Measurements from ENCODE around the gene MLF2. TPM values are rescaled to one million over a fixed set of nuclear protein-coding genes. Genes with fewer than 3 reads are reported as not detected.

Gene MLF2
- total and polyA plus RNA-seq, 2 of the 13 experiments (the other 11 are each of a cell fraction or from before 2014, with no cell fraction given): 88.1 to 167 TPM

DNA sequence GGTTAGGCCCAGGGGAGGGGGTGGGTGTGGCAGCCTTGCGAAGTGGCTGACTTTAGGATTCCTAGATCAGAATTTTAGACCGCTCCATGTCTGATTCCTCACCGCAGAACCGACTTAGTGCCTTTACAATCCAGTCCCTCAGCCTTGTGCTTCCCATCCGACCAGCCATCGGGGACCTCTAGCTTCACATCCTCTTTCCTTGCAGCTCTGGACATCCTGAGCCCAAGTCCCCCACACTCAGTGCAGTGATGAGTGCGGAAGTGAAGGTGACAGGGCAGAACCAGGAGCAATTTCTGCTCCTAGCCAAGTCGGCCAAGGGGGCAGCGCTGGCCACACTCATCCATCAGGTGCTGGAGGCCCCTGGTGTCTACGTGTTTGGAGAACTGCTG, 28.5 kb downstream of the MLF2 start:
- CTCF ChIA-PET (ENCODE audit: low intra/inter-chr PET ratio, low total read pairs): no interaction called here
- POLR2A ChIA-PET: interaction anchor here (0.7 to 2.6 kb wide), 33 partner anchors 9 to 388 kb away, joined by 3 to 111 read pairs (median 5); partner anchors contain the start of genes CD4, CDCA3, GAPDH and LTBR
- peak overlapping the region; percentile 57 for H2AFZ ChIP-seq (ENCODE audit: low read length)
- H3K9ac ChIP-seq (ENCODE audit: insufficient read depth, low read depth, low read length): peak overlapping the region; percentile 85
- TSS peak; percentile 79 for BruUV-seq (replicated peaks)
- in situ Hi-C loops (cut with HindIII; ENCODE audit: extremely low pct_ligation_motif_present, low pct_unique_long_range_greater_than_20kb): no loop called here
- no peaks in the 10 kb centered on the region for H4K20me1 ChIP-seq (ENCODE audit: insufficient read depth, low read length)
- H3K27me3 ChIP-seq (ENCODE audit: control insufficient read depth in 1 of 2, insufficient read depth in 2 of 2, low read length in 2 of 2): no peaks in the 10 kb centered on the region
- H3K4me3 ChIP-seq (replicated peaks in 1 of 3; ENCODE audit: insufficient read depth in 1 of 3, low read depth in 2 of 3, low read length in 3 of 3): peak overlapping the region; percentile 46 to 74 (median 51)
- H3K79me2 ChIP-seq (ENCODE audit: insufficient read depth, low read length): peaks cover 3% of the 10 kb centered on the region
- intact Hi-C loops (cut with micrococcal nuclease; ENCODE audit: unreplicated experiment): loop anchor here (2.0 kb wide), 1 partner anchor 36 kb away; the partner anchor contains the start of gene ZNF384
- peaks cover 0 to 16% of the 10 kb centered on the region in 2 experiments; a peak in 3 of 5 replicates for H3K36me3 ChIP-seq (replicated peaks in 1 of 2; ENCODE audit: control insufficient read depth in 1 of 2, insufficient read depth in 2 of 2, low read length in 2 of 2)
- peak; percentile 20 for DNase-seq (ENCODE audit: low spot score)
- FAIRE-seq: no peak
- H3K9me3 ChIP-seq (ENCODE audit: low read length): no peaks in the 10 kb centered on the region
- 13% methylated on average over 10 of the region's 10 CpGs for WGBS (ENCODE audit: low lambda C conversion rate)
- peak overlapping the region; percentile 82 for H3K27ac ChIP-seq (ENCODE audit: extremely low read length, insufficient read depth, low read length)
- peaks cover 29% of the 10 kb centered on the region for H3K4me1 ChIP-seq (ENCODE audit: insufficient read depth, low read length)
- H3K4me2 ChIP-seq (ENCODE audit: low read depth, low read length): peak overlapping the region; percentile 98
- ATAC-seq: peak; percentile 55
- TF ChIP-seq NFE2L2 (IDR thresholded peaks at IDR 0.05; ENCODE audit: low read length) (no peak), SNAPC2 (CRISPR knock-in tag; IDR thresholded peaks at IDR 0.05) (0 out of 2 replicates have a peak, but pooled peaks have one; percentile 21), ZC3H4 (CRISPR knock-in tag; IDR thresholded peaks at IDR 0.05; ENCODE audit: borderline replicate concordance) (peak; percentile 54; the same call in 1 of the 2 replicates), DBP (CRISPR knock-in tag; IDR thresholded peaks at IDR 0.05; ENCODE audit: not compliant biosample characterization) (no peak), ZHX2 (IDR thresholded peaks at IDR 0.05; ENCODE audit: low read depth) (no peak), ZHX2 (CRISPR knock-in tag; IDR thresholded peaks at IDR 0.05; ENCODE audit: borderline replicate concordance) (0 out of 2 replicates have a peak, but pooled peaks have one; percentile 0), ISX (CRISPR knock-in tag; conservative IDR thresholded peaks at IDR 0.05) (no peak), SOX5 (CRISPR knock-in tag; IDR thresholded peaks at IDR 0.05; ENCODE audit: borderline replicate concordance) (no peak), ZBTB7A (CRISPR knock-in tag; IDR thresholded peaks at IDR 0.05) (no peak), FOXP1 (IDR thresholded peaks at IDR 0.05) (no peak), FOXP1 (CRISPR knock-in tag; IDR thresholded peaks at IDR 0.05) (no peak), ZNF557 (CRISPR knock-in tag; IDR thresholded peaks at IDR 0.05) (0 out of 2 replicates have a peak, but pooled peaks have one; percentile 12), ZNF773 (CRISPR knock-in tag; IDR thresholded peaks at IDR 0.05; ENCODE audit: borderline replicate concordance) (no peak), MAFK (conservative IDR thresholded peaks at IDR 0.05 in 1 of 2, IDR thresholded peaks at IDR 0.05 in 1 of 2; ENCODE audit: low read length in 2 of 2) (no peak), ZNF235 (CRISPR knock-in tag; IDR thresholded peaks at IDR 0.05; ENCODE audit: borderline replicate concordance) (0 out of 2 replicates have a peak, but pooled peaks have one; percentile 6), RAD21 (CRISPR knock-in tag; IDR thresholded peaks at IDR 0.05) (no peak)
- TF ChIP-seq, protein P1, sequence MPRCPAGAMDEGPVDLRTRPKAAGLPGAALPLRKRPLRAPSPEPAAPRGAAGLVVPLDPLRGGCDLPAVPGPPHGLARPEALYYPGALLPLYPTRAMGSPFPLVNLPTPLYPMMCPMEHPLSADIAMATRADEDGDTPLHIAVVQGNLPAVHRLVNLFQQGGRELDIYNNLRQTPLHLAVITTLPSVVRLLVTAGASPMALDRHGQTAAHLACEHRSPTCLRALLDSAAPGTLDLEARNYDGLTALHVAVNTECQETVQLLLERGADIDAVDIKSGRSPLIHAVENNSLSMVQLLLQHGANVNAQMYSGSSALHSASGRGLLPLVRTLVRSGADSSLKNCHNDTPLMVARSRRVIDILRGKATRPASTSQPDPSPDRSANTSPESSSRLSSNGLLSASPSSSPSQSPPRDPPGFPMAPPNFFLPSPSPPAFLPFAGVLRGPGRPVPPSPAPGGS (CRISPR knock-in tag; IDR thresholded peaks at IDR 0.05): no peak
